K562 (cell line): ENCODE results near the gene CST7. TPM values are rescaled to one million over a fixed set of nuclear protein-coding genes. Genes with fewer than 3 reads are reported as not detected.

Source experiments
- ATAC-seq: fragments of 200-7000 bp; cut with Tn5 transposase; 3 replicates; pipeline ENCODE4 v1.9.1; 2020; ENCODE audit warnings: moderate library complexity
- BruUV-seq: library from RNA; stranded (reverse); fragments of 400-500 nt; replicated peaks from 2 replicates; lab custom pipeline; 2021; lab: Mats Ljungman, UMichigan
- CTCF ChIA-PET: fragments of 300-600 bp; formaldehyde crosslinking; extraction: SDS; loops from one replicate; lab custom pipeline; 2021; ENCODE audit warnings: low intra/inter-chr PET ratio; lab: Yijun Ruan, JAX
- POLR2A ChIA-PET: fragments of 300-600, 350-650 bp; sonication (Branson Sonifier 250); formaldehyde crosslinking; extraction: SDS; loops from one replicate; lab custom pipeline; 2021; ENCODE audit warnings: antibody characterized with exemption, inconsistent platforms; lab: Yijun Ruan, JAX
- DNase-seq, 4 experiments: peaks; one replicate each; pipeline versions ENCODE4 v3.0.0 to v3.0.0-alpha.2; 2011 to 2018; ENCODE audit warnings: low spot score in 3 of 4, mixed read lengths in 3 of 4; ENCODE audit errors: extremely low read depth in 1 of 4
- FAIRE-seq: peaks from 2 replicates; lab custom pipeline; 2011; peaks lifted over from hg19 to GRCh38; lab: Jason Lieb, UNC
- H2AFZ ChIP-seq: 2 replicates; pipeline ENCODE4 v1.6.0; 2011; ENCODE audit warnings: low read depth, low read length, control low read depth, inconsistent platforms
- H3K27ac ChIP-seq: fragments of 200-600 bp; 3 replicates; pipeline ENCODE4 v1.8.0; 2011; ENCODE audit warnings: low read depth, mild to moderate bottlenecking, control low read depth, inconsistent platforms, low read length, moderate library complexity, mixed read lengths; ENCODE audit errors: extremely low read depth
- H3K27me3 ChIP-seq, 2 experiments: fragments of 300-600 bp in 1 of 2; 2 replicates in 1 of 2; 3 replicates in 1 of 2; pipeline versions ENCODE4 v1.6.0 to v1.8.0; 2011; ENCODE audit warnings: inconsistent platforms in 2 of 2, low read length in 2 of 2, mild to moderate bottlenecking in 1 of 2, mixed read lengths in 1 of 2, moderate library complexity in 1 of 2; ENCODE audit not compliant: control insufficient read depth in 2 of 2, insufficient read depth in 2 of 2
- H3K36me3 ChIP-seq: fragments of 300-600 bp; 3 replicates; pipeline ENCODE4 v1.8.0; 2011; ENCODE audit warnings: mild to moderate bottlenecking, low read length, inconsistent platforms; ENCODE audit not compliant: control insufficient read depth, insufficient read depth
- H3K4me1 ChIP-seq, 2 experiments: fragments of 200-600 bp in 1 of 2; replicated peaks in 1 of 2; 2 replicates in 1 of 2; 3 replicates in 1 of 2; pipeline versions ENCODE4 v1.5.1 to v1.8.0; 2011; ENCODE audit warnings: inconsistent platforms in 2 of 2, low read length in 2 of 2, mild to moderate bottlenecking in 1 of 2, mixed read lengths in 1 of 2, moderate library complexity in 1 of 2; ENCODE audit not compliant: control insufficient read depth in 2 of 2, insufficient read depth in 2 of 2
- H3K4me2 ChIP-seq: 2 replicates; pipeline ENCODE4 v1.6.1; 2011; ENCODE audit warnings: low read length, control low read depth, inconsistent platforms, mixed read lengths; ENCODE audit not compliant: insufficient read depth
- H3K4me3 ChIP-seq: fragments of 200-600 bp; sonication (generic), shearing (Covaris generic); 2 replicates; pipeline ENCODE4 v1.5.1; 2016; ENCODE audit warnings: control low read depth, inconsistent platforms
- H3K79me2 ChIP-seq: fragments of 200-600 bp; 3 replicates; pipeline ENCODE4 v1.8.0; 2011; ENCODE audit warnings: low read length, inconsistent platforms; ENCODE audit not compliant: control insufficient read depth, insufficient read depth
- H3K9ac ChIP-seq, 2 experiments: 2 replicates each; pipeline versions ENCODE4 v1.6.0 to v1.6.1; 2011; ENCODE audit warnings: low read depth in 2 of 2, low read length in 2 of 2, control low read depth in 1 of 2, inconsistent platforms in 1 of 2, mild to moderate bottlenecking in 1 of 2, mixed read lengths in 1 of 2; ENCODE audit not compliant: insufficient read depth in 1 of 2
- H3K9me1 ChIP-seq: one replicate; pipeline ENCODE4 v1.6.0; 2011; ENCODE audit warnings: inconsistent platforms, mild to moderate bottlenecking, low read length, moderate library complexity; ENCODE audit not compliant: control insufficient read depth, insufficient read depth
- H3K9me3 ChIP-seq: replicated peaks from 2 replicates; pipeline ENCODE4 v1.5.1; 2011; ENCODE audit warnings: low read depth, low read length, inconsistent platforms; ENCODE audit not compliant: control insufficient read depth, insufficient read depth
- H4K20me1 ChIP-seq: replicated peaks from 2 replicates; pipeline ENCODE4 v1.6.1; 2011; ENCODE audit warnings: low read length, inconsistent platforms, mixed read lengths; ENCODE audit not compliant: control insufficient read depth, insufficient read depth
- FOXK2 ChIP-seq, 2 experiments: fragments of 450-650 bp; IDR thresholded peaks in 1 of 2; conservative IDR thresholded peaks in 1 of 2; 2 replicates each; pipeline ENCODE4 v1.6.1; 2016; ENCODE audit warnings: low read depth in 2 of 2, mild to moderate bottlenecking in 1 of 2
- FOXO4 ChIP-seq: fragments of 450-650 bp; formaldehyde crosslinking; IDR thresholded peaks from 2 replicates; pipeline ENCODE4 v1.4.0; 2020; ENCODE audit warnings: mild to moderate bottlenecking, moderate library complexity
- KAT8 ChIP-seq: fragments of 450-650 bp; IDR thresholded peaks from 2 replicates; pipeline ENCODE4 v1.6.1; 2016; ENCODE audit warnings: low read depth, mild to moderate bottlenecking
- KLF13 ChIP-seq: fragments of 450-650 bp; IDR thresholded peaks from 2 replicates; pipeline ENCODE4 v1.6.1; 2016; ENCODE audit warnings: missing genetic modification characterization, low read depth, mild to moderate bottlenecking, missing compliant biosample characterization, moderate library complexity, borderline replicate concordance
- KLF16 ChIP-seq: IDR thresholded peaks from 2 replicates; pipeline ENCODE4 v1.6.1; 2016; ENCODE audit warnings: antibody characterized with exemption
- NFYB ChIP-seq: IDR thresholded peaks from 2 replicates; pipeline ENCODE4 v1.6.1; 2011; ENCODE audit warnings: mild to moderate bottlenecking, moderate library complexity; ENCODE audit not compliant: insufficient read length; ENCODE audit errors: extremely low read depth
- PCBP1 ChIP-seq: fragments of 200-400 bp; formaldehyde crosslinking; IDR thresholded peaks from 2 replicates; pipeline ENCODE4 v1.6.1; 2018; ENCODE audit warnings: mild to moderate bottlenecking, low read depth, low read length; ENCODE audit not compliant: poor library complexity, severe bottlenecking
- SMARCA5 ChIP-seq: fragments of 450-650 bp; IDR thresholded peaks from 2 replicates; pipeline ENCODE4 v1.6.1; 2016
- SMARCE1 ChIP-seq: fragments of 450-650 bp; IDR thresholded peaks from 2 replicates; pipeline ENCODE4 v1.7.1; 2016; ENCODE audit warnings: mild to moderate bottlenecking
- TCF15 ChIP-seq: fragments of 250-450 bp; sonication (Bioruptor Pico); IDR thresholded peaks from 2 replicates; pipeline ENCODE4 v1.8.0; 2022; ENCODE audit warnings: moderate library complexity, mild to moderate bottlenecking, inconsistent platforms
- ZBTB11 ChIP-seq, 3 experiments: fragments of 200-800 bp in 1 of 3; fragments of 250-450 bp in 1 of 3; fragments of 450-650 bp in 1 of 3; sonication (Bioruptor Pico) in 1 of 3; sonication (Bioruptor generic) in 1 of 3; formaldehyde crosslinking in 1 of 3; IDR thresholded peaks; 2 replicates each; pipeline versions ENCODE4 v1.6.1 to v1.8.0; 2016 to 2022; ENCODE audit warnings: mild to moderate bottlenecking in 2 of 3, missing genetic modification characterization in 2 of 3, missing compliant biosample characterization in 1 of 3, moderate library complexity in 1 of 3
- ZBTB34 ChIP-seq: fragments of 250-450 bp; sonication (Bioruptor Pico); IDR thresholded peaks from 2 replicates; pipeline ENCODE4 v1.8.0; 2021; ENCODE audit warnings: mild to moderate bottlenecking, moderate library complexity
- WGBS: fragments of 100-300 bp; shearing (Covaris generic); methylation state at CpG from one replicate; pipeline ENCODE4 v1.1.6; 2016; ENCODE audit warnings: low coverage, mixed read lengths; ENCODE audit not compliant: insufficient coverage; ENCODE audit errors: missing lambda C conversion rate; 5-methylcytosine and 5-hydroxymethylcytosine counted together
- in situ Hi-C: fragments of 300-500 bp; cut with MboI; formaldehyde crosslinking; loops from 4 replicates; pipeline ENCODE4 v1.15.0; 2018; ENCODE audit warnings: inconsistent platforms, mixed read lengths
- intact Hi-C: fragments of 100-400 bp; cut with micrococcal nuclease; formaldehyde crosslinking; loops from 2 replicates; pipeline ENCODE4 v1.14.2; 2022
- polyA plus RNA-seq, 8 experiments: library from polyadenylated mRNA; depleted of rRNA in 4 of 8; stranded (reverse) in 5 of 8; unstranded in 3 of 8; fragments of >200 nt; fragmentation: Nextera tagmentation in 2 of 8; fragmentation: Illumina TruSeq in 1 of 8; extraction: Ambion mirVana in 2 of 8; extraction: Trizol in 1 of 8; gene quantifications; 2 replicates each; pipeline versions ENCODE4 v1.2.1 to v1.2.3, GENCODE V29; 2011 to 2014; ENCODE audit warnings: inconsistent platforms in 1 of 8, missing spikeins in 1 of 8
- total RNA-seq, 7 experiments: library from RNA; depleted of rRNA in 6 of 7; stranded (reverse); fragments of >200 nt in 6 of 7; fragmentation: Illumina TruSeq in 2 of 7; extraction: Trizol in 2 of 7; gene quantifications; 2 replicates each; pipeline versions ENCODE4 v1.2.1 to v1.2.3, GENCODE V29; 2011 to 2021; ENCODE audit warnings: low replicate concordance in 1 of 7

CST7 gene
- total and polyA plus RNA-seq, 9 of the 15 experiments (the other 6 are each of a cell fraction or from before 2014, with no cell fraction given), result not detected

- no peak for TF ChIP-seq FOXO4
- TF ChIP-seq SMARCA5, result no peak
- no peak for TF ChIP-seq TCF15 (CRISPR knock-in tag)
- no peak for TF ChIP-seq KAT8
- TF ChIP-seq NFYB, result no peak
Measured at GRCh38 chr20:24970030-24970553, 21.0 kb downstream of the CST7 start (continued).

- TF ChIP-seq FOXK2 (conservative IDR thresholded peaks at IDR 0.05 in 1 of 2, IDR thresholded peaks at IDR 0.05 in 1 of 2; ENCODE audit: low read depth in 2 of 2) (no peak), SMARCE1 (no peak), KLF13 (no peak), KLF16 (no peak), PCBP1 (no peak), ZBTB11 (CRISPR knock-in tag; IDR thresholded peaks at IDR 0.05) (no peak), ZBTB34 (no peak)
- ATAC-seq (no peak), DNase-seq (no peak), FAIRE-seq (no peak)
- in situ Hi-C loops, result no loop called here
- Histone ChIP-seq H3K4me1 (no peaks in the 10 kb centered on the region), H3K27me3 (no peaks in the 10 kb centered on the region), H3K9me3 (no peaks in the 10 kb centered on the region), H3K4me2 (no peak overlapping the region), H3K79me2 (no peaks in the 10 kb centered on the region), H3K27ac (no peak overlapping the region), H3K9me1 (no peaks in the 10 kb centered on the region), H3K9ac (no peak overlapping the region), H3K36me3 (peaks cover 39% of the 10 kb centered on the region; the same call in 2 of the 3 replicates), H3K4me3 (no peak overlapping the region), H2AFZ (no peak overlapping the region), H4K20me1 (no peaks in the 10 kb centered on the region)
- ChIA-PET CTCF (no interaction called here), POLR2A (no interaction called here)
- no TSS peak for BruUV-seq
- intact Hi-C loops, result no loop called here
- WGBS, result 91% methylated on average over 4 of the region's 8 CpGs
Measured at GRCh38 chr20:24970754-24971153, 21.7 kb downstream of the CST7 start.
